HG03469 (cell line): ENCODE measurements around the gene CHN2.
"Not testable (repeated sequence)": the region's sequence is repeated elsewhere in the genome, so short reads cannot be mapped to it uniquely, and the experiment has no call there.

Experiments
- ATAC-seq: cut with Tn5 transposase; IDR thresholded peaks from one replicate; pipeline ENCODE4 v1.9.1; 2021; ENCODE audit warnings: mild to moderate bottlenecking, moderate library complexity, moderate number of reproducible peaks; ENCODE audit not compliant: unreplicated experiment

The CHN2 gene

DNA sequence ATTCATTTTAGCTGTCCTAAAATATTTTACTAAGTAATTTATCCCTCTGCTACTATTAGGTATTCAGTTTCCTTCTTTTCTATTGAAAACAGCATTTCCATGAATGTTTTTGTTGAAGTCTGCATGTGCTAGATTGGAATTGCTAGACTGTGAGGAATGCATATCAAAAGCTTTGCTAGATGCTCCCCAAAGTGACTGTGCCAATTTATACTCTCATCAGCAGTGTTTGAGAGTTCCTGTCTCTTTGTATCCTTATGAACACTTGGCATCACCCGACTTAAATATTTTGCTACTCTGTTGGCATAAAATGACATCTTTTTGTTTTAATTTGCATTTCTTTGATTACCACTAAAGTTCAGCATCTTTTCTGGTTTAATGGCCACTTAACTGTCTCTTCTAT, 324.0 kb downstream of the CHN2 start:
- no peak for ATAC-seq

- ATAC-seq, result no peak
Measured at GRCh38 chr7:29523728-29524127, 329.2 kb downstream of the CHN2 start.

DNA sequence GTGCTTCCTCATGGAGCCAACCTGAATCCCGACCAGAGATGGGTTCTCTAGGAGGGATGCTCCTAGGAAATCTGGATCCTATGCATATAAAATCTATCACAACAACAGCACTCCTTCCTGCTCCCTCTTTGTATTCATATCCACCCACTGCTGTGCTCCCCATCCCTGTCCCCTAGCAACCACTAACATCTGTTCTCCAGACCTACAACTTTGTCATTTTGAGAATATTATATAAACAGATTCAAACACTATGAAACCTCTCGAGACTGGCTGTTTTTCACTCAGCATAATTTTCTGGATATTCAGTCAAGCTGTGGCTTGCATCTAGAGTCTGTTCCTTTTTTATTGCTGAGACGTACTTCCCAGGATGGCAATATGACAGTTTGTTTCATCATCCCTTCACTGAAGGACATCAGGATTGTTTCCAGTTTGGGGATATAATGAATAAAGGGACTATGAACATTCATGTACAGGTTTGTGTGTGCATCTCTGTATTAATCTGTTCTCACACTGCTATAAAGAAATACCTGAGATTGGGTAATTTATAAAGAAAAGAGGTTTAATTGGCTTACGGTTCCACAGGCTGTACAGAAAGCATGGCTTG, 333.0 kb downstream of the CHN2 start:
- ATAC-seq, result no peak

DNA sequence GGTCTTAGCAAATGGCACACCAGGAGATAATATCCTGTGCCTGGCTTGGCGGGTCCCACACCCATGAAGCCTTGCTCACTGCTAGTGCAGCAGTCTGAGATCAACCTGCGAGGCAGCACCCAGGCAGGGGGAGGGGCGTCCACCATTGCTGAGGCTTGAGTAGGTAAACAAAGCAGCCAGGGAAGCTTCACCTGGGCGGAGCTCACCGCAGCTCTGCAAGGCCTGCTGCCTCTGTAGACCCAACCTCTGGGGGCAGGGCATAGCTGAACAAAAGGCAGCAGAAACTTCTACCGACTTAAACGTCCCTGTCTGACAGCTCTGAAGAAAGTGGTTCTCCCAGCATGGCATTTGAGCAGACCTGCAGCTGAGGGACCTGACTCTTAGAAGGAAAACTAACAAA, 334.0 kb downstream of the CHN2 start:
- not testable (repeated sequence) for ATAC-seq
